ENCODE results near the gene KCNQ5. TPM values are rescaled to one million over a fixed set of nuclear protein-coding genes. Genes with fewer than 3 reads are reported as not detected.

Gene KCNQ5
- total RNA-seq, 1 experiment from 2014 or later = not detected

GRCh38 chr6:73139681-73140383 lies 518.0 kb downstream of the KCNQ5 start:
- Histone ChIP-seq H2AFZ (ENCODE audit: low read depth, low read length, poor library complexity, severe bottlenecking) (no peak overlapping the region), H3K27me3 (ENCODE audit: insufficient read depth, low read length) (peaks cover 50% of the 10 kb centered on the region), H4K20me1 (ENCODE audit: insufficient read depth) (no peaks in the 10 kb centered on the region), H3K4me1 (ENCODE audit: control insufficient read depth in 1 of 2, insufficient read depth in 2 of 2, low read length in 2 of 2) (no peaks in the 10 kb centered on the region), H3K9me2 (ENCODE audit: insufficient read depth) (no peaks in the 10 kb centered on the region), H3K4me3 (replicated peaks in 1 of 2; ENCODE audit: low read depth in 1 of 2, low read length in 2 of 2) (no peak overlapping the region), H3K9me3 (ENCODE audit: control insufficient read depth in 1 of 2, insufficient read depth in 1 of 2, low read depth in 1 of 2, low read length in 2 of 2) (no peaks in the 10 kb centered on the region), H3K79me2 (ENCODE audit: insufficient read depth, low read length) (no peaks in the 10 kb centered on the region), H3K27ac (ENCODE audit: low read depth, low read length) (no peak overlapping the region), H3K9ac (ENCODE audit: low read length) (no peak overlapping the region), H3K4me2 (ENCODE audit: low read length) (no peak overlapping the region), H3K36me3 (ENCODE audit: control insufficient read depth in 1 of 2, insufficient read depth in 2 of 2, low read length in 2 of 2) (no peaks in the 10 kb centered on the region)
- CTCF ChIA-PET = no interaction called here
- BruUV-seq (replicated peaks) = no TSS peak
- RAD21 ChIA-PET (ENCODE audit: low non-redundant PET in 1 of 2, low total read pairs in 2 of 2, uncharacterized antibody in 2 of 2, unreplicated experiment in 2 of 2) = no interaction called here
- TF ChIP-seq ELF1 (IDR thresholded peaks at IDR 0.05; ENCODE audit: borderline replicate concordance, low read depth) (no peak), EZH2 (IDR thresholded peaks at IDR 0.05) (no peak), TCF7L2 (IDR thresholded peaks at IDR 0.05; ENCODE audit: borderline replicate concordance, extremely low read depth, insufficient read depth, insufficient read length) (no peak), CBX3 (IDR thresholded peaks at IDR 0.05; ENCODE audit: low read depth) (no peak), FOSL1 (IDR thresholded peaks at IDR 0.05; ENCODE audit: low read depth) (no peak), ATF3 (IDR thresholded peaks at IDR 0.05) (no peak), SRF (IDR thresholded peaks at IDR 0.05; ENCODE audit: low read depth) (no peak), JUND (IDR thresholded peaks at IDR 0.05) (no peak), EGR1 (IDR thresholded peaks at IDR 0.05; ENCODE audit: low read depth) (no peak), ZFX (IDR thresholded peaks at IDR 0.05) (no peak), CEBPB (IDR thresholded peaks at IDR 0.05; ENCODE audit: low read depth) (no peak), RAD21 (IDR thresholded peaks at IDR 0.05; ENCODE audit: low read depth) (no peak), SP1 (IDR thresholded peaks at IDR 0.05; ENCODE audit: low read depth) (no peak)
- ATAC-seq (no peak), DNase-seq (ENCODE audit: low read depth, low spot score) (no peak)
- POLR2A ChIA-PET = no interaction called here
- intact Hi-C loops (cut with micrococcal nuclease) = no loop called here

GRCh38 chr6:73143551-73143950 lies 521.7 kb downstream of the KCNQ5 start:
- intact Hi-C loops (cut with micrococcal nuclease) = no loop called here
- Histone ChIP-seq H4K20me1 (ENCODE audit: insufficient read depth) (no peaks in the 10 kb centered on the region), H3K9ac (ENCODE audit: low read length) (no peak overlapping the region), H3K27ac (ENCODE audit: low read depth, low read length) (no peak overlapping the region), H3K4me1 (ENCODE audit: control insufficient read depth in 1 of 2, insufficient read depth in 2 of 2, low read length in 2 of 2) (no peaks in the 10 kb centered on the region), H3K27me3 (ENCODE audit: insufficient read depth, low read length) (peaks cover 52% of the 10 kb centered on the region), H3K4me3 (replicated peaks in 1 of 2; ENCODE audit: low read depth in 1 of 2, low read length in 2 of 2) (no peak overlapping the region), H3K79me2 (ENCODE audit: insufficient read depth, low read length) (no peaks in the 10 kb centered on the region), H3K9me2 (ENCODE audit: insufficient read depth) (no peaks in the 10 kb centered on the region), H3K4me2 (ENCODE audit: low read length) (no peak overlapping the region), H3K36me3 (ENCODE audit: control insufficient read depth in 1 of 2, insufficient read depth in 2 of 2, low read length in 2 of 2) (no peaks in the 10 kb centered on the region), H3K9me3 (ENCODE audit: control insufficient read depth in 1 of 2, insufficient read depth in 1 of 2, low read depth in 1 of 2, low read length in 2 of 2) (no peaks in the 10 kb centered on the region), H2AFZ (ENCODE audit: low read depth, low read length, poor library complexity, severe bottlenecking) (no peak overlapping the region)
- no peak for ATAC-seq
- BruUV-seq (replicated peaks) = no TSS peak
- CTCF ChIA-PET = no interaction called here
- POLR2A ChIA-PET = no interaction called here
- RAD21 ChIA-PET (ENCODE audit: low non-redundant PET in 1 of 2, low total read pairs in 2 of 2, uncharacterized antibody in 2 of 2, unreplicated experiment in 2 of 2) = no interaction called here
- no peak for DNase-seq (ENCODE audit: low read depth, low spot score)
- TF ChIP-seq ZFX (IDR thresholded peaks at IDR 0.05) (no peak), YY1 (IDR thresholded peaks at IDR 0.05; ENCODE audit: extremely low read depth, insufficient replicate concordance, low read depth, low read length) (no peak), EZH2phosphoT487 (IDR thresholded peaks at IDR 0.05; ENCODE audit: borderline replicate concordance) (no peak), ZBTB33 (IDR thresholded peaks at IDR 0.05; ENCODE audit: extremely low read depth, insufficient replicate concordance, low read length) (no peak), TCF7L2 (IDR thresholded peaks at IDR 0.05; ENCODE audit: borderline replicate concordance, extremely low read depth, insufficient read depth, insufficient read length) (no peak), ELF1 (IDR thresholded peaks at IDR 0.05; ENCODE audit: borderline replicate concordance, low read depth) (no peak), SRF (IDR thresholded peaks at IDR 0.05; ENCODE audit: low read depth) (no peak)

Measured in HCT116 (cell line).